HepG2 (cell line): Measurements from ENCODE around the gene CTSA. TPM values are rescaled to one million over a fixed set of nuclear protein-coding genes. Genes with fewer than 3 reads are reported as not detected.

Source experiments
- ATAC-seq: fragments of 200-7000 bp; cut with Tn5 transposase; 3 replicates; pipeline ENCODE4 v1.9.1; 2020; ENCODE audit warnings: mild to moderate bottlenecking, moderate library complexity
- BruUV-seq: library from RNA; stranded (reverse); fragments of 400-500 nt; replicated peaks from 2 replicates; lab custom pipeline; 2021; lab: Mats Ljungman, UMichigan
- CTCF ChIA-PET: fragments of 300-600 bp; formaldehyde crosslinking; extraction: SDS; loops from one replicate; lab custom pipeline; 2021; ENCODE audit warnings: low total read pairs, inconsistent platforms, low intra/inter-chr PET ratio; lab: Yijun Ruan, JAX
- POLR2A ChIA-PET: fragments of 350-600 bp; sonication (Branson Sonifier 250); formaldehyde crosslinking; loops from one replicate; lab custom pipeline; 2020; ENCODE audit warnings: antibody characterized with exemption, inconsistent platforms; lab: Yijun Ruan, JAX
- DNase-seq: peaks from one replicate; pipeline ENCODE4 v3.0.0-alpha.2; 2015; ENCODE audit warnings: low spot score
- FAIRE-seq: peaks from 3 replicates; lab custom pipeline; 2011; peaks lifted over from hg19 to GRCh38; lab: Jason Lieb, UNC
- H2AFZ ChIP-seq: one replicate; pipeline ENCODE4 v1.6.1; 2011; ENCODE audit warnings: low read length, inconsistent platforms
- H3K27ac ChIP-seq: fragments of 300-600 bp; 3 replicates; pipeline ENCODE4 v1.8.0; 2011; ENCODE audit warnings: mixed run types, mild to moderate bottlenecking, mixed read lengths, low read length, inconsistent platforms; ENCODE audit not compliant: insufficient read depth; ENCODE audit errors: extremely low read length
- H3K27me3 ChIP-seq, 2 experiments: fragments of 200-600 bp in 1 of 2; 2 replicates in 1 of 2; 3 replicates in 1 of 2; pipeline versions ENCODE4 v1.6.0 to v1.8.0; 2011; ENCODE audit warnings: low read length in 2 of 2, mild to moderate bottlenecking in 2 of 2, moderate library complexity in 2 of 2, inconsistent platforms in 1 of 2; ENCODE audit not compliant: insufficient read depth in 2 of 2, control insufficient read depth in 1 of 2
- H3K36me3 ChIP-seq, 2 experiments: fragments of 200-600 bp in 1 of 2; replicated peaks in 1 of 2; 2 replicates in 1 of 2; 3 replicates in 1 of 2; pipeline versions ENCODE4 v1.5.1 to v1.8.0; 2011; ENCODE audit warnings: low read length in 2 of 2, inconsistent platforms in 1 of 2; ENCODE audit not compliant: insufficient read depth in 2 of 2, control insufficient read depth in 1 of 2
- H3K4me1 ChIP-seq: 2 replicates; pipeline ENCODE4 v1.5.1; 2012; ENCODE audit warnings: low read length, inconsistent platforms; ENCODE audit not compliant: insufficient read depth
- H3K4me2 ChIP-seq: 2 replicates; pipeline ENCODE4 v1.6.0; 2011; ENCODE audit warnings: low read depth, low read length, inconsistent platforms
- H3K4me3 ChIP-seq, 3 experiments: fragments of 200-600 bp in 1 of 3; sonication (generic), shearing (Covaris generic) in 1 of 3; replicated peaks in 1 of 3; 2 replicates each; pipeline ENCODE4 v1.5.1; 2011 to 2016; ENCODE audit warnings: low read length in 3 of 3, inconsistent platforms in 2 of 3, low read depth in 2 of 3, mild to moderate bottlenecking in 2 of 3, control low read depth in 1 of 3, mixed read lengths in 1 of 3; ENCODE audit not compliant: insufficient read depth in 1 of 3
- H3K79me2 ChIP-seq: one replicate; pipeline ENCODE4 v1.6.1; 2011; ENCODE audit warnings: low read length, inconsistent platforms; ENCODE audit not compliant: insufficient read depth
- H3K9ac ChIP-seq: 2 replicates; pipeline ENCODE4 v1.6.0; 2011; ENCODE audit warnings: mild to moderate bottlenecking, low read depth, low read length, inconsistent platforms; ENCODE audit not compliant: insufficient read depth
- H3K9me3 ChIP-seq: 2 replicates; pipeline ENCODE4 v1.5.1; 2012; ENCODE audit warnings: mild to moderate bottlenecking, low read length
- H4K20me1 ChIP-seq: 2 replicates; pipeline ENCODE4 v1.6.0; 2011; ENCODE audit warnings: inconsistent platforms, mild to moderate bottlenecking, low read length, moderate library complexity; ENCODE audit not compliant: insufficient read depth
- AKAP8 ChIP-seq: sonication (generic); formaldehyde crosslinking; IDR thresholded peaks from 2 replicates; pipeline ENCODE4 v1.5.1; 2020; ENCODE audit warnings: mild to moderate bottlenecking, missing genetic modification reagents
- ARNT2 ChIP-seq: sonication (generic); formaldehyde crosslinking; IDR thresholded peaks from 2 replicates; pipeline ENCODE4 v1.8.0; 2022; ENCODE audit warnings: mild to moderate bottlenecking, low read depth, missing genetic modification reagents, moderate library complexity
- ATM ChIP-seq: fragments of 450-650 bp; IDR thresholded peaks from 2 replicates; pipeline ENCODE4 v1.7.1; 2017; ENCODE audit warnings: mild to moderate bottlenecking, borderline replicate concordance
- FOXO1 ChIP-seq: sonication (generic); formaldehyde crosslinking; IDR thresholded peaks from 2 replicates; pipeline ENCODE4 v1.4.0; 2020; ENCODE audit warnings: missing genetic modification reagents
- IKZF4 ChIP-seq: sonication (generic); formaldehyde crosslinking; IDR thresholded peaks from 2 replicates; pipeline ENCODE4 v1.5.1; 2020; ENCODE audit warnings: borderline replicate concordance, mild to moderate bottlenecking, low read depth, missing genetic modification reagents; ENCODE audit errors: not compliant biosample characterization
- JDP2 ChIP-seq: sonication (generic); formaldehyde crosslinking; IDR thresholded peaks from 2 replicates; pipeline ENCODE4 v1.8.1; 2022; ENCODE audit warnings: missing genetic modification reagents, borderline replicate concordance
- KDM2A ChIP-seq: sonication (generic); formaldehyde crosslinking; IDR thresholded peaks from 2 replicates; pipeline ENCODE4 v1.4.0; 2020; ENCODE audit warnings: low read depth, missing genetic modification reagents, borderline replicate concordance
- KDM4B ChIP-seq: sonication (generic); formaldehyde crosslinking; IDR thresholded peaks from 2 replicates; pipeline ENCODE4 v1.4.0; 2020; ENCODE audit warnings: missing genetic modification reagents
- MIXL1 ChIP-seq: IDR thresholded peaks from 2 replicates; pipeline ENCODE4 v1.6.1; 2016
- RARA ChIP-seq: IDR thresholded peaks from 2 replicates; pipeline ENCODE4 v1.6.1; 2016; ENCODE audit warnings: missing genetic modification reagents, missing compliant biosample characterization
- SRF ChIP-seq: IDR thresholded peaks from 2 replicates; pipeline ENCODE4 v1.6.1; 2011; ENCODE audit warnings: mild to moderate bottlenecking, low read depth, low read length, moderate library complexity
- ZC3H13 ChIP-seq: sonication (generic); formaldehyde crosslinking; IDR thresholded peaks from 2 replicates; pipeline ENCODE4 v1.8.1; 2023; ENCODE audit warnings: mild to moderate bottlenecking, missing genetic modification reagents, moderate library complexity
- ZKSCAN8 ChIP-seq: IDR thresholded peaks from 2 replicates; pipeline ENCODE4 v1.6.1; 2016; ENCODE audit warnings: borderline replicate concordance, missing genetic modification reagents, missing compliant biosample characterization
- ZNF10 ChIP-seq: sonication (generic); formaldehyde crosslinking; IDR thresholded peaks from 2 replicates; pipeline ENCODE4 v1.4.0; 2020; ENCODE audit warnings: mild to moderate bottlenecking, low read depth, missing genetic modification reagents, borderline replicate concordance
- ZNF232 ChIP-seq: sonication (generic); formaldehyde crosslinking; IDR thresholded peaks from 2 replicates; pipeline ENCODE4 v1.4.0; 2020; ENCODE audit warnings: missing genetic modification reagents, borderline replicate concordance
- ZNF720 ChIP-seq: sonication (generic); formaldehyde crosslinking; IDR thresholded peaks from 2 replicates; pipeline ENCODE4 v1.4.0; 2020; ENCODE audit warnings: missing genetic modification reagents
- ZZZ3 ChIP-seq: sonication (generic); formaldehyde crosslinking; IDR thresholded peaks from 2 replicates; pipeline ENCODE4 v1.4.0; 2020; ENCODE audit warnings: missing genetic modification reagents, mild to moderate bottlenecking, borderline replicate concordance
- WGBS: methylation state at CpG from one replicate; pipeline ENCODE4 v1.1.6; 2017; ENCODE audit warnings: low lambda C conversion rate; 5-methylcytosine and 5-hydroxymethylcytosine counted together
- in situ Hi-C: cut with HindIII; loops from 2 replicates; pipeline ENCODE4 v1.10.0; 2017; ENCODE audit warnings: low pct_unique_long_range_greater_than_20kb; ENCODE audit not compliant: extremely low pct_ligation_motif_present
- intact Hi-C: fragments of 100-400 bp; cut with micrococcal nuclease; formaldehyde crosslinking; loops from one replicate; pipeline ENCODE4 v1.10.0; 2022; ENCODE audit not compliant: unreplicated experiment
- polyA plus RNA-seq, 8 experiments: library from polyadenylated mRNA; depleted of rRNA in 3 of 8; stranded (reverse) in 7 of 8; unstranded in 1 of 8; fragments of >200 nt; fragmentation: Illumina TruSeq in 4 of 8; extraction: Trizol in 4 of 8; gene quantifications; 2 replicates each; pipeline versions ENCODE4 v1.2.1 to v1.2.3, GENCODE V29; 2011 to 2016; ENCODE audit warnings: low read depth in 4 of 8, missing spikeins in 1 of 8, mixed read lengths in 1 of 8; ENCODE audit not compliant: insufficient read depth in 1 of 8
- total RNA-seq, 5 experiments: library from RNA; depleted of rRNA; stranded (reverse); fragments of >200 nt; fragmentation: Illumina TruSeq; extraction: Trizol; gene quantifications; 2 replicates each; pipeline ENCODE4 v1.2.3, GENCODE V29; 2016; ENCODE audit warnings: low read depth in 1 of 5
- TF ChIP-seq, protein P1 (sequence below): sonication (generic); formaldehyde crosslinking; IDR thresholded peaks from 2 replicates; pipeline ENCODE4 v1.8.0; 2022; ENCODE audit warnings: mild to moderate bottlenecking, missing genetic modification reagents; ENCODE audit not compliant: insufficient replicate concordance
- TF ChIP-seq, protein P2 (sequence below): IDR thresholded peaks from 2 replicates; pipeline ENCODE4 v1.6.1; 2016
- TF ChIP-seq, protein P3 (sequence below): sonication (generic); formaldehyde crosslinking; IDR thresholded peaks from 2 replicates; pipeline ENCODE4 v1.5.0; 2020; ENCODE audit warnings: mild to moderate bottlenecking, missing genetic modification reagents

The CTSA gene
- total and polyA plus RNA-seq, 2 of the 13 experiments (the other 11 are each of a cell fraction or from before 2014, with no cell fraction given), result 202 to 231 TPM

DNA sequence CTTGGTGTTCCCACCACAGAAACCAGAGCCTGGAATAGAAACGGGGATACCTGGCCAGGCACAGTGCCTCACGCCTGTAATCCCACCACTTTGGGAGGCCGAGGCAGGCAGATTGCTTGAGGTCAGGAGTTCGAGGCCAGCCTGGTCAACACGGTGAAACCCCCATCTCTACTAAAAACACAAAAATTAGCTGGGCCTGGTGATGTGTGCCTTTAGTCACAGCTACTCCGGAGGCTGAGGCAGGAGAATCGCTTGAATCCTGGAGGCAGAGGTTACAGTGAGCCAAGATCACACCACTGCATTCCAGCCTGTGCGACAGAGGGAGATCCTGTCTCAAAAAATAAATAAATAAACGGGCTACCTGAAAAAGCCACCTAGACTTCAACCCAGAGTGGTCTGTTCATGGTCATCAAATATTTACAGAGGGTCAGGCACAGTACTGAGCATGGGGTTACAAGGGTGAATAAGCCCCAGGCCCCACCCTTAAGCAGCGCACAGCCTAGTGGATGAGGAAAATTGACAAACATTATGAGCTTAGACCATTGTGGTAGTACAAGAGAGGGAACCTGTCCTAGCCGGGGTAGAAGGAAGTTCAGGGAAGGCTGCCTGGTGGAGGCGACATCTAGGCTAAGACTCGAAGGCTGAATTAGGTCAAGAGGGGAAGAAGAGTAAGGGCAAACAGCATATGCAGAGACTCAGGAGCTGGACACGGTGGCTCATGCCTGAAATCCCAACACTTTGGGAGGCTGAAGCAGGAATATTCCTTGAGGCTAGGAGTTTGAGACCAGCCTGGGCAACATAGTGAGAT, 36.1 kb downstream of the CTSA start:
- intact Hi-C loops, result loop anchor here (2.0 kb wide), 1 partner anchor 36 kb away; the partner anchor contains the start of genes CTSA and NEURL2
- in situ Hi-C loops, result no loop called here
- TF ChIP-seq ZNF720 (CRISPR knock-in tag) (no peak), SRF (no peak), KDM4B (CRISPR knock-in tag) (peak; percentile 75; the same call in 1 of the 2 replicates), KDM2A (CRISPR knock-in tag) (peak; percentile 55), ATM (no peak), JDP2 (CRISPR knock-in tag) (no peak; the same call in 1 of the 2 replicates), ZNF232 (CRISPR knock-in tag) (peak; percentile 63; the same call in 1 of the 2 replicates), RARA (peak; percentile 99), ZNF10 (CRISPR knock-in tag) (no peak), ZKSCAN8 (CRISPR knock-in tag) (peak; percentile 90), ZZZ3 (CRISPR knock-in tag) (no peak; the same call in 1 of the 2 replicates), ARNT2 (CRISPR knock-in tag) (peak; percentile 79), AKAP8 (CRISPR knock-in tag) (peak; percentile 93), FOXO1 (CRISPR knock-in tag) (peak; percentile 87), MIXL1 (CRISPR knock-in tag) (peak; percentile 95; the same call in 1 of the 2 replicates), ZC3H13 (CRISPR knock-in tag) (peak; percentile 62; the same call in 1 of the 2 replicates), IKZF4 (CRISPR knock-in tag) (no peak)
- TF ChIP-seq, protein P1, sequence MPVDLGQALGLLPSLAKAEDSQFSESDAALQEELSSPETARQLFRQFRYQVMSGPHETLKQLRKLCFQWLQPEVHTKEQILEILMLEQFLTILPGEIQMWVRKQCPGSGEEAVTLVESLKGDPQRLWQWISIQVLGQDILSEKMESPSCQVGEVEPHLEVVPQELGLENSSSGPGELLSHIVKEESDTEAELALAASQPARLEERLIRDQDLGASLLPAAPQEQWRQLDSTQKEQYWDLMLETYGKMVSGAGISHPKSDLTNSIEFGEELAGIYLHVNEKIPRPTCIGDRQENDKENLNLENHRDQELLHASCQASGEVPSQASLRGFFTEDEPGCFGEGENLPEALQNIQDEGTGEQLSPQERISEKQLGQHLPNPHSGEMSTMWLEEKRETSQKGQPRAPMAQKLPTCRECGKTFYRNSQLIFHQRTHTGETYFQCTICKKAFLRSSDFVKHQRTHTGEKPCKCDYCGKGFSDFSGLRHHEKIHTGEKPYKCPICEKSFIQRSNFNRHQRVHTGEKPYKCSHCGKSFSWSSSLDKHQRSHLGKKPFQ (CRISPR knock-in tag), result peak; percentile 99
- TF ChIP-seq, protein P2, sequence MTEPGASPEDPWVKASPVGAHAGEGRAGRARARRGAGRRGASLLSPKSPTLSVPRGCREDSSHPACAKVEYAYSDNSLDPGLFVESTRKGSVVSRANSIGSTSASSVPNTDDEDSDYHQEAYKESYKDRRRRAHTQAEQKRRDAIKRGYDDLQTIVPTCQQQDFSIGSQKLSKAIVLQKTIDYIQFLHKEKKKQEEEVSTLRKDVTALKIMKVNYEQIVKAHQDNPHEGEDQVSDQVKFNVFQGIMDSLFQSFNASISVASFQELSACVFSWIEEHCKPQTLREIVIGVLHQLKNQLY (CRISPR knock-in tag), result peak; percentile 90
- TF ChIP-seq, protein P3, sequence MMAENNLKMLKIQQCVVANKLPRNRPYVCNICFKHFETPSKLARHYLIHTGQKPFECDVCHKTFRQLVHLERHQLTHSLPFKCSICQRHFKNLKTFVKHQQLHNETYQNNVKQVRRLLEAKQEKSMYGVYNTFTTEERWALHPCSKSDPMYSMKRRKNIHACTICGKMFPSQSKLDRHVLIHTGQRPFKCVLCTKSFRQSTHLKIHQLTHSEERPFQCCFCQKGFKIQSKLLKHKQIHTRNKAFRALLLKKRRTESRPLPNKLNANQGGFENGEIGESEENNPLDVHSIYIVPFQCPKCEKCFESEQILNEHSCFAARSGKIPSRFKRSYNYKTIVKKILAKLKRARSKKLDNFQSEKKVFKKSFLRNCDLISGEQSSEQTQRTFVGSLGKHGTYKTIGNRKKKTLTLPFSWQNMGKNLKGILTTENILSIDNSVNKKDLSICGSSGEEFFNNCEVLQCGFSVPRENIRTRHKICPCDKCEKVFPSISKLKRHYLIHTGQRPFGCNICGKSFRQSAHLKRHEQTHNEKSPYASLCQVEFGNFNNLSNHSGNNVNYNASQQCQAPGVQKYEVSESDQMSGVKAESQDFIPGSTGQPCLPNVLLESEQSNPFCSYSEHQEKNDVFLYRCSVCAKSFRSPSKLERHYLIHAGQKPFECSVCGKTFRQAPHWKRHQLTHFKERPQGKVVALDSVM (CRISPR knock-in tag), result peak; percentile 100

More for the DNA sequence above, 36.1 kb downstream of the CTSA start:
- 2% methylated on average over 14 of the region's 14 CpGs for WGBS
- CTCF ChIA-PET, result no interaction called here
- H3K36me3 ChIP-seq, result no peaks in the 10 kb centered on the region
- POLR2A ChIA-PET, result interaction anchor here (0.6 to 6.0 kb wide), 15 partner anchors 8 to 93 kb away, joined by 3 to 100 read pairs (median 12); partner anchors contain the start of genes CTSA, NEURL2, PLTP and SNX21
- peak; percentile 98 for DNase-seq
- H3K9me3 ChIP-seq, result no peaks in the 10 kb centered on the region
- peak; percentile 90 for ATAC-seq
- peak; percentile 90 for FAIRE-seq
- no peak overlapping the region; the same call in 1 of the 2 replicates for H3K9ac ChIP-seq
- H3K4me1 ChIP-seq, result peaks cover 79% of the 10 kb centered on the region
- no peak overlapping the region for H2AFZ ChIP-seq
- H3K4me2 ChIP-seq, result peak overlapping the region; percentile 68
- peak overlapping the region; percentile 72 for H3K27ac ChIP-seq
- H3K4me3 ChIP-seq, result peak overlapping the region in 1 of 3 experiments; percentile 21; a peak in 1 of 6 replicates
- no peaks in the 10 kb centered on the region for H3K79me2 ChIP-seq
- no peaks in the 10 kb centered on the region; a peak in 1 of 5 replicates for H3K27me3 ChIP-seq
- H4K20me1 ChIP-seq, result no peaks in the 10 kb centered on the region
- BruUV-seq, result no TSS peak
